Tibial nerve (tissue), 3 donors: ENCODE results near the gene CDH8.

Experiments used
- POLR2A ChIP-seq, 2 donors: fragments of 450-650 bp; IDR thresholded peaks; one replicate each; pipeline ENCODE4 v1.6.1; 2017; ENCODE audit warnings: antibody characterized with exemption in 2 of 2, mild to moderate bottlenecking in 2 of 2, moderate library complexity in 2 of 2
- TF ChIP-seq, protein P1 (sequence below), 5 experiments: fragments of 200-600 bp in 3 of 5; fragments of 450-650 bp in 2 of 5; sonication (generic) in 3 of 5; IDR thresholded peaks; one replicate each; pipeline ENCODE4 v1.5.1; 2016 to 2019; ENCODE audit warnings: antibody characterized with exemption in 5 of 5, mild to moderate bottlenecking in 3 of 5, moderate library complexity in 2 of 5

DNA sequence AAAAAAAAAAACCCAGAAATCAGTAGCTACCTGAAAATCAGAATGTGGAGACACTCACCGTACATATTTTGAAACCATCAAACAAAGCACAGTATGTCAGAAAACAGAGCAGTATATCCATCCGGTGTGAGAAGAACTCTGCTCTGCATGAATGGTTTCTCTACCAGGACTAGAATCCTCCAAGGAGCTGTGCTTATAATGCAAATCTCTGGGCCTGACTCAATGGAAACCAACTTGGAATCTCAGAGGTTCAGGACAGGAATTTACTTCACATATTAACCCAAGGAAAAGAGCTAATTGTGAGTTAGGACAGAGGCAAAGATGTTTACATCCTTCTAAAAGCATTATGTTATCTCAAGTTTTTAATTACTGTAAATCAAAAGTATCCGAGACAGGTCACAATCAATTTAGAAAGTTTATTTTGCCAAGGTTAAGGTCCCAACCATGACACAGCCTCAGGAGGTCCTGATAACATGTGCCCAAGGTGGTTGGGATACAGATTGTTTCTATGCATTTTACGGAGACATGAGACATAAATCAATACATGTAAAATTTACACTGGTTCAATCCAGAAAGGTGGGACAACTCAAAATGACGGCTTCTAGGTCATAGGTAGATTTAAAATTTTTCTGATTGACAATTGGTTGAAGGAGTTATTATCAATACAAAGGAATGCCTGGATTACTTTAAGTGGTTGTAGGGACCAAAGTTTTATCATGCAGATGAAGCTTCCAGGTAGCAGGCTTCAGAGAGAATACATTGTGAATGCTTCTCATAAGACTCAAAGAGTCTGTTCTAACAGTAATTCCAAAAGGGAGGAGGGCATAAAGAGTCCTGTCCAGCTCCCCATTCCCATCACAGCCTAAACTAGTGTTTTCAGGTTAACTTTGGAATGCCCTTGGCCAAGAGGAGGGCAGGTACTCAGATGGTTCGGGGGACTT lies 164.1 kb downstream of the CDH8 start:
- TF ChIP-seq POLR2A (IDR thresholded peaks at IDR 0.05) = no peak
- TF ChIP-seq, protein P1, sequence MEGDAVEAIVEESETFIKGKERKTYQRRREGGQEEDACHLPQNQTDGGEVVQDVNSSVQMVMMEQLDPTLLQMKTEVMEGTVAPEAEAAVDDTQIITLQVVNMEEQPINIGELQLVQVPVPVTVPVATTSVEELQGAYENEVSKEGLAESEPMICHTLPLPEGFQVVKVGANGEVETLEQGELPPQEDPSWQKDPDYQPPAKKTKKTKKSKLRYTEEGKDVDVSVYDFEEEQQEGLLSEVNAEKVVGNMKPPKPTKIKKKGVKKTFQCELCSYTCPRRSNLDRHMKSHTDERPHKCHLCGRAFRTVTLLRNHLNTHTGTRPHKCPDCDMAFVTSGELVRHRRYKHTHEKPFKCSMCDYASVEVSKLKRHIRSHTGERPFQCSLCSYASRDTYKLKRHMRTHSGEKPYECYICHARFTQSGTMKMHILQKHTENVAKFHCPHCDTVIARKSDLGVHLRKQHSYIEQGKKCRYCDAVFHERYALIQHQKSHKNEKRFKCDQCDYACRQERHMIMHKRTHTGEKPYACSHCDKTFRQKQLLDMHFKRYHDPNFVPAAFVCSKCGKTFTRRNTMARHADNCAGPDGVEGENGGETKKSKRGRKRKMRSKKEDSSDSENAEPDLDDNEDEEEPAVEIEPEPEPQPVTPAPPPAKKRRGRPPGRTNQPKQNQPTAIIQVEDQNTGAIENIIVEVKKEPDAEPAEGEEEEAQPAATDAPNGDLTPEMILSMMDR (IDR thresholded peaks at IDR 0.05) = no peak
